Thoracic aorta (tissue), 2 donors: Measurements from ENCODE around the gene FLRT3. TPM values are rescaled to one million over a fixed set of nuclear protein-coding genes. Genes with fewer than 3 reads are reported as not detected.

ENCODE experiments used
- ATAC-seq: fragments of 150-250 bp; one replicate; pipeline ENCODE4 v1.8.0; 2017; ENCODE audit warnings: low read depth; ENCODE audit not compliant: insufficient number of reproducible peaks, low FRiP score
- DNase-seq: peaks from one replicate; pipeline ENCODE4 v3.0.0-alpha.2; 2020; ENCODE audit warnings: low spot score
- H3K27ac ChIP-seq, 2 donors: fragments of 200-600 bp; sonication (generic); 1 replicate in 1 of 2; 2 replicates in 1 of 2; pipeline ENCODE4 v1.5.1; 2016; ENCODE audit warnings: mild to moderate bottlenecking in 2 of 2, moderate library complexity in 2 of 2
- H3K27me3 ChIP-seq: fragments of 200-600 bp; sonication (generic); replicated peaks from 2 replicates; pipeline ENCODE4 v1.6.0; 2016; ENCODE audit warnings: mild to moderate bottlenecking; ENCODE audit not compliant: insufficient read depth
- H3K36me3 ChIP-seq: fragments of 200-600 bp; sonication (generic); one replicate; pipeline ENCODE4 v1.5.1; 2016
- H3K4me1 ChIP-seq, 2 donors: fragments of 200-600 bp; sonication (generic); 1 replicate in 1 of 2; 2 replicates in 1 of 2; pipeline versions ENCODE4 v1.5.1 to v1.6.0; 2016; ENCODE audit warnings: low read depth in 2 of 2, mild to moderate bottlenecking in 1 of 2; ENCODE audit not compliant: control insufficient read depth in 1 of 2
- H3K4me3 ChIP-seq: fragments of 200-600 bp; sonication (generic); 2 replicates; pipeline ENCODE4 v1.5.1; 2016; ENCODE audit warnings: mild to moderate bottlenecking
- H3K9me3 ChIP-seq: fragments of 200-600 bp; sonication (generic); 2 replicates; pipeline ENCODE4 v1.5.1; 2016
- total RNA-seq, 2 donors: library from RNA; depleted of rRNA; stranded (reverse); fragments of >200 nt; gene quantifications; one replicate each; pipeline versions ENCODE4 v1.1.0 to v1.2.3, GENCODE V29; 2016
- TF ChIP-seq, protein P1 (sequence below): fragments of 200-600 bp; sonication (generic); IDR thresholded peaks from one replicate; pipeline ENCODE4 v1.5.1; 2019; ENCODE audit warnings: antibody characterized with exemption

Gene FLRT3
- total RNA-seq, 2 donors from 2014 or later: 1.8 TPM; not detected in 1

DNA sequence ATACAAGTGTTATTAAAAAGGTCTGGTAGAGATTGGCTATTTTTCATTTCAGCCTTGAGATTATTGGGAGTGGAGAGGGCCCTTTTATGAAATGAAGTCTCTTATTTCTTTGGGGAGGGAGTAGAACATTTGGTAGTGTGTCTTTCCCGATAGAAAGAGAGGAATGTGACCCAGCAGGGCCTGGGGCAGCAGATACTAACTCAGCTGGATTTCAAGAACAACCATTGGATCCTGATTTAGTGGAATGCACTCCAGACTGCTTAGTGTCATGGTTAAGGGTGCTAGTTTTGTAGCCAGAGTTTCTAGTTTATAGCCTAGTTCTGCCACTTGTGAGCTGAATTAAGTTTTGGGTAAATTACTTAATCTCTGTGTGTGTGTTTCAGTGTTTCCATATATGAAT, 18.4 kb upstream of the FLRT3 start:
- Histone ChIP-seq H3K27ac (no peak overlapping the region), H3K27me3 (no peaks in the 10 kb centered on the region), H3K36me3 (no peaks in the 10 kb centered on the region), H3K9me3 (no peaks in the 10 kb centered on the region), H3K4me1 (no peaks in the 10 kb centered on the region), H3K4me3 (no peak overlapping the region)
- DNase-seq (no peak), ATAC-seq (no peak)
- TF ChIP-seq, protein P1, sequence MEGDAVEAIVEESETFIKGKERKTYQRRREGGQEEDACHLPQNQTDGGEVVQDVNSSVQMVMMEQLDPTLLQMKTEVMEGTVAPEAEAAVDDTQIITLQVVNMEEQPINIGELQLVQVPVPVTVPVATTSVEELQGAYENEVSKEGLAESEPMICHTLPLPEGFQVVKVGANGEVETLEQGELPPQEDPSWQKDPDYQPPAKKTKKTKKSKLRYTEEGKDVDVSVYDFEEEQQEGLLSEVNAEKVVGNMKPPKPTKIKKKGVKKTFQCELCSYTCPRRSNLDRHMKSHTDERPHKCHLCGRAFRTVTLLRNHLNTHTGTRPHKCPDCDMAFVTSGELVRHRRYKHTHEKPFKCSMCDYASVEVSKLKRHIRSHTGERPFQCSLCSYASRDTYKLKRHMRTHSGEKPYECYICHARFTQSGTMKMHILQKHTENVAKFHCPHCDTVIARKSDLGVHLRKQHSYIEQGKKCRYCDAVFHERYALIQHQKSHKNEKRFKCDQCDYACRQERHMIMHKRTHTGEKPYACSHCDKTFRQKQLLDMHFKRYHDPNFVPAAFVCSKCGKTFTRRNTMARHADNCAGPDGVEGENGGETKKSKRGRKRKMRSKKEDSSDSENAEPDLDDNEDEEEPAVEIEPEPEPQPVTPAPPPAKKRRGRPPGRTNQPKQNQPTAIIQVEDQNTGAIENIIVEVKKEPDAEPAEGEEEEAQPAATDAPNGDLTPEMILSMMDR: no peak

DNA sequence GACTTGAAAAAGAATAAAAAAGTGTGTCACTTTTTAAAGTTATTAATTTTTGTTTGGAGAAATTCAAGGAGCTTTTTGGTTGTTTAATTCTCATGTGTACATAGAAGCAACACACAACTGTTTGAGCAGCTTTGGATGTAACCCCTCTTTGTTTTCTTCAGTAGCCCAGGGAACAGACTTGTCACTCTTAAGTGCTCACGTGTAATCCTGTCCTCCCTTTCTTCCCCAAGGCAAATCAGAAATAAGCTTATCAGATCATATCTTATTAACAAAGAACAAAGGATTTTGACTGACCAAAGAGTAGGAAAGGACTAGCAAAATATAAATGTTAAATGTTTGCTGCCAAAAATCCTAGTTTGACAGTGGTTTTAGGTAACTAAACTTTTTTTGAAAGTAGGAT, 7.3 kb upstream of the FLRT3 start:
- Histone ChIP-seq H3K4me3 (no peak overlapping the region), H3K27me3 (no peaks in the 10 kb centered on the region), H3K27ac (no peak overlapping the region), H3K36me3 (no peaks in the 10 kb centered on the region), H3K4me1 (no peaks in the 10 kb centered on the region), H3K9me3 (no peaks in the 10 kb centered on the region)
- ATAC-seq (no peak), DNase-seq (no peak)
- TF ChIP-seq, protein P1: no peak

DNA sequence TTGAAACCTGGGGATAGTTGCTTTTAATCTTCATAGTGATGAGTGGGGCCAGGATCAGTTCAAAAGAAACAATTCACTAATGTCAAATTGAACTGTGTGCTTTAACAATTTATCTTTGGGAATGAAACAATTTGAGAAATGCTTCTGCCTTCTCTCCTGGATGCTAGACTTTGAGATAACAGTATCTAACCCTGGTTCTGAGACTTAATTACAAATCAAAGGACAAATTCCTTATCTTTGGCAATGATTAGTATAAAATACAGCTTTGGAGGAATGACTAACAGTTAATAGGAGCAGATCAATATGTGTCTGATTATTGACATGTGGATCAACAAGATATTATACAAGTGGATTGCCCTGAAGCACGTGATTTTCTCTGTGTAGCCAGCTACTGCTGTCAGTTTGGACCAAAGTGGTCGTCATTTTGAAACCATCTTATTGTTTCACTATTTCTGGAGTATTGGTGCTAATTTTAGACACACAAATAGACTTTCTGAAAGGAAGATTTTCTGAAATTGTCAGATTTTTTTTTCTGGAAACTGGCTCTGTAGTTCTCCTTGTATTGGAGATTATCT, 6.2 kb upstream of the FLRT3 start:
- H3K36me3 ChIP-seq: no peaks in the 10 kb centered on the region
- H3K4me1 ChIP-seq: no peaks in the 10 kb centered on the region
- TF ChIP-seq, protein P1: no peak
- no peak for ATAC-seq
- DNase-seq: no peak
- H3K9me3 ChIP-seq: no peaks in the 10 kb centered on the region
- H3K4me3 ChIP-seq: no peak overlapping the region
- no peak overlapping the region for H3K27ac ChIP-seq
- no peaks in the 10 kb centered on the region for H3K27me3 ChIP-seq

DNA sequence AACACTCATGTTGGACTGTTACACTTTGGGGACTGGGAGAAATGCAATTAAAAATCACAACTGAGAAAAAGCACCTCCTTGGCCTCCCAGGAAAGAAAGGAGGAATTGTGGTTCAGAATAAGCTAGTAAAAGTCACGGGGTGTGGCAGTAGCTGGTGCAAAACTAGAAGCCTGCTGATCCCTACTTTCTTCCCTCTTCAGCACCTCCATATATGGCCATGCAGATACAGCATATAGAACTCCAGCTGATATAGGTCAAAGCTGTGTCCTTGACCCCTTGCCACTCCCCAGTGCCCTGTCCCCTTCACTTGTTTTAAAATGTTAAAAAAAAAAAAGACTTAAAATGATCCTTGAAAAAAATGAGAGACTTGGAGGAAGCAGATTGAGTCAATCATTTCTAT, 5.5 kb upstream of the FLRT3 start:
- Histone ChIP-seq H3K27ac (no peak overlapping the region), H3K4me3 (no peak overlapping the region), H3K27me3 (no peaks in the 10 kb centered on the region), H3K4me1 (no peaks in the 10 kb centered on the region), H3K9me3 (no peaks in the 10 kb centered on the region), H3K36me3 (no peaks in the 10 kb centered on the region)
- no peak for DNase-seq
- TF ChIP-seq, protein P1: no peak
- no peak for ATAC-seq

DNA sequence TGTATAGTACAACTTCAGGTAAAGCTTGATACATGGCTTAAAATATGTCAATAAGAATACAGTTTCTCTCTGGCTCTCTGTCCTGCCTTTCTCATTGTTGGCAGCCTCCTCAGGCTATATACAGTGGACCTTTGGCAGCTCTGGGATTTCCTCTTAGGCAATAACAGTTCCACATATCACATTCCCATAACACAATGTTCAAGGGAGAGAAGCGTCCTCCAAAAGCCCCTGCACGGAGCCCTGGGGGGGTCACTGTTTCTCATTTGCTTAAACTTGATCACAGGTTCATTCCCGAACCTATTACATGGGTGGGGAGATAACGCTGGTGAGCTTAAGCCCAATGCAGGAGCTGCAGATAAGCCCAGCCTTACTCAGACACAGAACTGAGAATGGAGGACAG, 4.4 kb upstream of the FLRT3 start:
- no peak for DNase-seq
- ATAC-seq: no peak
- Histone ChIP-seq H3K4me3 (no peak overlapping the region), H3K27me3 (no peaks in the 10 kb centered on the region), H3K4me1 (no peaks in the 10 kb centered on the region), H3K9me3 (no peaks in the 10 kb centered on the region), H3K36me3 (no peaks in the 10 kb centered on the region), H3K27ac (no peak overlapping the region)
- TF ChIP-seq, protein P1: no peak
